ENCODE measurements around the gene BIRC5.
"Not testable (repeated sequence)": the region's sequence is repeated elsewhere in the genome, so short reads cannot be mapped to it uniquely, and the experiment has no call there.

Gene BIRC5

DNA sequence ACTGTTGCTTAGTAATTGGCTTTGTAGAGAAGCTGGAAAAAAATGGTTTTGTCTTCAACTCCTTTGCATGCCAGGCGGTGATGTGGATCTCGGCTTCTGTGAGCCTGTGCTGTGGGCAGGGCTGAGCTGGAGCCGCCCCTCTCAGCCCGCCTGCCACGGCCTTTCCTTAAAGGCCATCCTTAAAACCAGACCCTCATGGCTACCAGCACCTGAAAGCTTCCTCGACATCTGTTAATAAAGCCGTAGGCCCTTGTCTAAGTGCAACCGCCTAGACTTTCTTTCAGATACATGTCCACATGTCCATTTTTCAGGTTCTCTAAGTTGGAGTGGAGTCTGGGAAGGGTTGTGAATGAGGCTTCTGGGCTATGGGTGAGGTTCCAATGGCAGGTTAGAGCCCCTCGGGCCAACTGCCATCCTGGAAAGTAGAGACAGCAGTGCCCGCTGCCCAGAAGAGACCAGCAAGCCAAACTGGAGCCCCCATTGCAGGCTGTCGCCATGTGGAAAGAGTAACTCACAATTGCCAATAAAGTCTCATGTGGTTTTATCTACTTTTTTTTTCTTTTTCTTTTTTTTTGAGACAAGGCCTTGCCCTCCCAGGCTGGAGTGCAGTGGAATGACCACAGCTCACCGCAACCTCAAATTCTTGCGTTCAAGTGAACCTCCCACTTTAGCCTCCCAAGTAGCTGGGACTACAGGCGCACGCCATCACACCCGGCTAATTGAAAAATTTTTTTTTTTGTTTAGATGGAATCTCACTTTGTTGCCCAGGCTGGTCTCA, 11.2 kb downstream of the BIRC5 start:
- no peak for DNase-seq (ENCODE audit: low read depth)

- DNase-seq (ENCODE audit: low read depth) = no peak
Observed at GRCh38 chr17:78226055-78226758, 12.2 kb downstream of the BIRC5 start.

DNA sequence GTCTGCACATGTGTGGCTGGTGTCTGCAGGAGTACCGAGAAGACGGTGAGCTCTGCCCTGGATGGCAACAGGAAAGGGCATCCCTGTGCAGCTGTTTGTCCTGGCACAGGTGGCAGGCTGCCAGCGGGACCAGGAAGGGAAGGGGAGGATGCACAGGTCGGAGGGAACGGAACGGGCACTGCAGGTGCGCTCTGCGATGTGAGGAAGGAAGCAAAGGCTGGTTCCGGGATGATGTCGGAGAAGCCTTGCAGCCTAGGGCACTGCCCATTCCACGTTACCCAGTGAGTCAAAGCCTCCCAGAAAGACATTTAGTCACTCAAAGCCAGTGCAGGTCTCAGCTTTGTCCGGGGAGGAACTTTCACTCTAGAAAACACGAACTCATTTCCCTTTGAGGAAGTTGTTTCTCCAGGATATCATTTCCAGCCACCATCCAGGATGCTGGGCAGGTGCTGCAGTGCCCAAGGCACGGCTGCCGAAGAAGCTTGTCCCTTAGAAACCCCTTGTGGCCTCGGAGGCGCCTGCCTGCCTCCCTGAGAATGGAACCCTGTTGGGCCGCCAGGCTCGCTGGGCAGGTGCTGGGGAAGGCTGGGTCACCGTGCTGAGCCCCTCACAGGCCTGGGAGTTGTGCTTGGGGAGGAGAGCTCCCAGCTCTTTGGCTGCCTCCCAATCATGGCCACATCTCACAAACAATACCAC, 12.9 kb downstream of the BIRC5 start:
- no peak for DNase-seq (ENCODE audit: low read depth)

- no peak for DNase-seq (ENCODE audit: low read depth)
Observed at GRCh38 chr17:78227455-78227916, 13.4 kb downstream of the BIRC5 start.

- no peak for DNase-seq (ENCODE audit: low read depth)
Observed at GRCh38 chr17:78228176-78228575, 14.1 kb downstream of the BIRC5 start.

- no peak for DNase-seq (ENCODE audit: low read depth)
Observed at GRCh38 chr17:78230252-78230962, 16.4 kb downstream of the BIRC5 start.

DNA sequence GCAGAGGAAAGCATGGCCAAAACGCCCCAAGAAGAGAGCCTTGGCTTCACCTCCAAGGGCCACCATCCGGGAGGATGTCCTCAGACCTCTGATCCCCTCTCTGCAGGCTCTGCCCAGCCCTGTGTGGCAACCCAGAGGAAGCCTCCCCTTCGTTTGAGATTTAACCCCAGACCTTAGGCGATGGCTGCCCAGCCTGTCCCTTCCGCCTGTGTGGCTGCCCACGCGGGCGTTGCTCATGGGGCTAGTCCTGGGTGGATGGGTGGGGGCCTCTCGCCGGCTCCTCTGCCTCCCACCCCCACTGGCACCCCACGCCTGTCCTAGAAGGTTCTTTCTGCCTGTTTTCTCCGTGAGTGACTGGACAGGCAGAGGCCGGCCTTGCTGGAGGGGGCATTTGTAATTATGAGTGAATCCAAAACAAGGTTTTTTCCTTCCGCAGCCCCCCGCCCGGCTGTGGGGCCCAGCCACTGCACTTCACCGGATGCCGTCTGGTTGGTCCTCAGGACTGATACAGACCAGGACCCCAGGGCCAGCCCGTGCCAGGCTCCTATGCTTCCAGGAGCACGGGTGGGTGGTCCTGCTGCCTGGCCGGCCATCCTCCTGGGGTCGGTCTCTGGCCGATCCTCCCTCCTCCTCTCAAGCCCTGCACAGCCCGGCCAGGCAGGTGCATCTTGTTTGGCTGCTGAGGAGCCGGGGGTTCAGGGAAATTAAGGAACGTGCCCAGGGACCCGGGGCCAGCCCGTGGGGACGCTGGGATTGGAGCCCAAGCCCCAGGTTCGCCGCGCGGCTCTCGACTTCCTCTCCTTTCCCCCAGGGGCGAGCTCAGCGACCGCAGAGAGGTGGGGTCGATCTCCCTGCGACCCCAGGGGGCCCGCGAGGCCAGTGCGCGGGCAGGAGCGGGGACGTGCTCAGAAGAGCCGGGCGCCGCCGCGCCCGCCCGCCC, 17.2 kb downstream of the BIRC5 start, which contains the start of gene TMEM235:
Gene TMEM235 (plus strand): TSS at position 636 of the 940 bp plus-strand sequence. CDS start 393 bp downstream, outside the sequence.
- DNase-seq (ENCODE audit: low read depth) = no peak

DNA sequence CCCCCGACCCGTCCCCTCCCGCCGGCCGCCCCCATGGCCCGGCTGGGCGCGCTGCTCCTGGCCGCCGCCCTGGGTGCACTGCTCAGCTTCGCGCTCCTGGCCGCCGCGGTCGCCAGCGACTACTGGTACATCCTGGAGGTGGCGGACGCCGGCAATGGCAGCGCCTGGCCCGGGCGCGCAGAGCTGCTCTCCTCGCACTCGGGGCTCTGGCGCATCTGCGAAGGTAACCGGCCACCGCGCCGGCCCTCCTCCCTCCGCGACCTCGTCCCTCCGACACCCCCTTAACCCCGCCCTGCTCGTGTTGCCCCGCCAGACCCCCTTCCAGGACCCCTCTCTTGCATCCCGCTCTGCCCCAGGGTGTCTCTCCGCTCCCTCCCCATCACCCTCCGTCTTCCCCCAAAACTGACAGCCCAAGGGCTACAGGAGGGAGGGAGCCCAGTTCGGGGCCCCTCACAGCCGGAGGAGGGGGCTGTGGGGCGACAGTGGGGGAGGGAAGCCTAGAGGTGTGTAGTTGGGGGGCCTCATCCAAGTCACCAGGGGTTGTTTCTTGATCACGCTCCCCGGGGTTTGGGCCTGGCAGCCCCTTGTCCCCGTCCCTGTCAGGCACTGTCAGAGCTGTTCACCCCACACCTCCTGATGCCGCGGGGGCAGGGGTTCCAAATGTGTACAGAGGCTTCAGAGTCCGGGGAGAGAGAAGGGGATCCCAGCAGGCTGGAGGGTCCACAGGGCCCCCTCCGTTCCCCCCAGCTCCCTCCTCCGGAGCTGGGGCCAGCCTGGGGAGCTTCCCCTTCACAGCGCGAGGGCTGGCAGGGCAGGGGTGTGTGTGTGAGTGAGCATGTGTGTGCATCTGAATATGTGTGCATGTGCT, 18.2 kb downstream of the BIRC5 start:
- no peak for DNase-seq (ENCODE audit: low read depth)

- no peak for DNase-seq (ENCODE audit: low read depth)
Observed at GRCh38 chr17:78232859-78233173, 18.8 kb downstream of the BIRC5 start.

DNA sequence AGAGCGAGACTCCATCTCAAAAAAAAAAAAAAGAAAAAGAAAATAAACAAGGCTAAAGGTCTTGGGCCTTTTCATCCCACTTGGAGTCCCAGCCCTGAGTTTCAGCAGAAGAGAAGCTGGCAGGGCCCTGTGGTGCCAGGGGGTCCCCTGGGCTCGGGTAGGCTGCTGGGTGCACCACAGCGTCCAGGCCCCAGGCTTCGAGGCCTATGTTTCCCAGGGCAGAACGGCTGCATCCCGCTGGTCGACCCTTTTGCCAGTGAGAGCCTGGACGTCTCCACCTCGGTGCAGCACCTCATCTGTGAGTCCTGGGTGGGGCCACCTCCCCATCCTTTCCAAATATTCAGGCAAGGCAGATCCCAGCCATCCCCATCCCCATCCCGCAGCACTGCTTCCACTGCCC, 19.6 kb downstream of the BIRC5 start:
- DNase-seq (ENCODE audit: low read depth) = no peak

DNA sequence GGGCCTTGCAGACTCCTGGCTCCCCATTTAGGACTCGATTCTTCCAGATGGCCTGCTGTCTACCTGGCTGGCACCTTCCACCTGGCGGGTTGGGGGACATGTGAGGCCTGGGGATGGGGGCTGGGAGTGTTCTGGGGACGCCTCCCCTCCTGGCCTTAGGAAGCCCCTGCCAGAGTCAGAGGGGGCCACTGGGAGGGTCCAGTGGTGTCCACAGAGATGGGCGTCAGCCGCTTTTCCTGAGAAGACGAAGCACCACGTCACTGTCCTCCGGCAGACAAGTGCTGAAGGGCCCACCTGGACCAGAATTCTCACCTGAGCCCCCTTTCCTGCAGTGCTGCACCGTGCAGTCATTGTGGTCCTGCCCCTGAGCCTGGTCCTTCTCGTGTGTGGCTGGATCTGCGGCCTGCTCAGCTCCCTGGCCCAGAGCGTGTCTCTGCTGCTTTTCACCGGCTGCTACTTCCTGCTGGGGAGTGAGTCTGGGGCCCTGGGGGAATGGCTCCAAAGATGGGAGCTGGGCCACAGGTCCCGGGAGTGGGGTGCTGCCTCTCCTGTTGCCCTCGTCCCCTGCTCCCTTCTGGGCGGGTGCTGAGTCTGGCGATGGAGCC, 20.3 kb downstream of the BIRC5 start:
- DNase-seq (ENCODE audit: low read depth) = no peak

GRCh38 chr17:78235022-78235421, 21.0 kb downstream of the BIRC5 start:
- DNase-seq (ENCODE audit: low read depth) = not testable (repeated sequence)

DNA sequence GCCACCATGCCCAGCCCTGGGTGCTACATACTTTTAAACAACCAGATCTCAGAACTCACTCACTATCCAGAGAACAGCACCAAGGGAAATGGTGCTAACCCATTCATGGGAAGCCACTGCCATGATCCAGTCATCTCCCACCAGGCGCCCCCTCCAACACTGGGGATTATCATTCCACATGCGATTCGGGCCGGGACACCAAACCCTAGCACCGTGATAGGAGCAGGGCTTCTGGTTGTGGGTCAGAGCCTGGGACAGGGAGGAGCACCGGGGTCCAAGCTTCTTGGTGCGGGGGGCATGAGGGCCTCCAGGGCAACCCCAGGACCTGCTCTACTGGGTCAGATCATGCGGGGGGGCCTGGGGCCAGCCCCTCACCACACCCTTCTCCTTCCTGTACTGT, 21.8 kb downstream of the BIRC5 start:
- no peak for DNase-seq (ENCODE audit: low read depth)

DNA sequence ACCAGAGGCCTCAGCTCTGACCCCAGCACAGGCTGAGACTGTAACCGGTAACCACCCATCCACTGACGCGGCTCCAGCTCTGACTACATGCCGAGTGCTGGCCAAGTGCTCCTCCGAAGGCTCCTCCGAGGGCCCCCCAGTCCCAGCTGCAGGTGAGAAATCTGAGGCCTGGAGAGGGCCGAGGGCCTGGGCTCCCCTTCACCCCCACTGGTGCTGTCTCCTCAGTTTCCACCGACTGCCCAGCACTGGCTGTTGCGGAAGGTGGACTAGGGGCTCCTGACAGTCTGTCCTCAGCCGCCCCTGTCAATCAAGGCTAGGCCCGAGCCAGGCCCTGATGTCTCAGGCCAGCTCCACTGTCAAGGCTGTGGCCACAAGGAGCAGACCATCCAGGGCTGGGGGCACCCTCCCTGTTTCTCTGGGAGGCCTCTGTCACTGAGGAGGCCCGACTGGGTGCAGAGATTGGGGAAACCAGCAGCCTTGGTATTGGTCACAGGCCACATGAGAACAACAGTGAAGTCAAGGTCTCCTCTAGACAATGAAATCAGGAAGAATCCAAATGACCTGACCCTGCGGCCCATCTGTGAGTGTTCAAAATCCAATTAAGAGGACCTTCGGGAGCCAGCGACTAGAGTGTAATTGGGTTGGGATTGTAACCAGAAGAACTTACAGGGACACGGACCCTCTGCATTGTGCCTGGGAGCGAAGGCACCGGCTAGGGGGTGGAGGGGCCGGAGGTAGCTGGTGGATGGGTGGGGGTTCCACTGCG, 22.5 kb downstream of the BIRC5 start:
- no peak for DNase-seq (ENCODE audit: low read depth)

- no peak for DNase-seq (ENCODE audit: low read depth)
Observed at GRCh38 chr17:78237401-78238012, 23.5 kb downstream of the BIRC5 start.

GRCh38 chr17:78238823-78239488, 24.9 kb downstream of the BIRC5 start:
- DNase-seq (ENCODE audit: low read depth) = no peak

DNA sequence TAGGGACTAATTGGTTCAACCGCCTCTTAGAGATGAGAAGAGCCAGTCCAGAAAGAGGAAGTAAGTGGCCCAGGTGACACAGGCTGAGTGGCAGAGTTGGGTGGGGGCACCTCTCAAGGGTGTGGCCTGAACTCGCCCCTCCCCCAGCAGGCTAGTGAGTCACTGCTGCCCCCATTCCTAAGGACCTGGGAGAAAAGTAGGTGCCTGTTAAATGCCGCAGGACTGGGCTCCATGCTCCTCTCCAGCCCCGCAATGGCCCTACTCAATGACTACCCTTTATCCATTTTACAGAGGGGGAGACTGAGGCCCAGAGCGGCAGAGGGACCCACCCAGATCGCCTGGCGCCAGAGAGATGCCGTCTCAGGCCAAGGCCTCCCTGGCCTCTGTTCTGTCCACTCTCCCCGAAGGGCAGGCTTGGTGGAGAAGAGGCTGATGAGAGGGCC, 25.5 kb downstream of the BIRC5 start:
- DNase-seq (ENCODE audit: low read depth) = no peak
